ENCODE measurements around the gene BST2.

The BST2 gene

GRCh38 chr19:17405250-17406045 lies at the start of gene BST2:
Gene BST2 (minus strand): TSS chr19:17405630. CDS start chr19:17405575, 55 bp downstream.
- Mint-ChIP-seq H3K4me1 (peaks cover 50% of the 10 kb centered on the region), H3K27ac (peak within 1 kb of the TSS; percentile 98), H3K4me3 (peak within 1 kb of the TSS; percentile 99), H3K36me3 (peaks cover 60% of the 10 kb centered on the region), H3K9me3 (no peaks in the 10 kb centered on the region)
- ATAC-seq (peak; percentile 86), DNase-seq (ENCODE audit: low spot score in 2 of 2) (peak in 1 of 2 donors; percentile 83)

GRCh38 chr19:17454576-17455071 lies 49.2 kb upstream of the BST2 start:
- H3K36me3 Mint-ChIP-seq: peaks cover 6% of the 10 kb centered on the region
- no peak overlapping the region for H3K27ac Mint-ChIP-seq
- H3K9me3 Mint-ChIP-seq: no peaks in the 10 kb centered on the region
- no peak for ATAC-seq
- no peak overlapping the region for H3K4me3 Mint-ChIP-seq
- peaks cover 25% of the 10 kb centered on the region for H3K4me1 Mint-ChIP-seq
- DNase-seq (ENCODE audit: low spot score in 2 of 2): no peak

- no peak for ATAC-seq
- no peak for DNase-seq (ENCODE audit: low spot score in 2 of 2)
- H3K27ac Mint-ChIP-seq: no peak overlapping the region
- H3K9me3 Mint-ChIP-seq: no peaks in the 10 kb centered on the region
- peaks cover 6% of the 10 kb centered on the region for H3K36me3 Mint-ChIP-seq
- H3K4me3 Mint-ChIP-seq: no peak overlapping the region
- peaks cover 25% of the 10 kb centered on the region for H3K4me1 Mint-ChIP-seq
Observed at GRCh38 chr19:17451820-17452219, 46.4 kb upstream of the BST2 start.

DNA sequence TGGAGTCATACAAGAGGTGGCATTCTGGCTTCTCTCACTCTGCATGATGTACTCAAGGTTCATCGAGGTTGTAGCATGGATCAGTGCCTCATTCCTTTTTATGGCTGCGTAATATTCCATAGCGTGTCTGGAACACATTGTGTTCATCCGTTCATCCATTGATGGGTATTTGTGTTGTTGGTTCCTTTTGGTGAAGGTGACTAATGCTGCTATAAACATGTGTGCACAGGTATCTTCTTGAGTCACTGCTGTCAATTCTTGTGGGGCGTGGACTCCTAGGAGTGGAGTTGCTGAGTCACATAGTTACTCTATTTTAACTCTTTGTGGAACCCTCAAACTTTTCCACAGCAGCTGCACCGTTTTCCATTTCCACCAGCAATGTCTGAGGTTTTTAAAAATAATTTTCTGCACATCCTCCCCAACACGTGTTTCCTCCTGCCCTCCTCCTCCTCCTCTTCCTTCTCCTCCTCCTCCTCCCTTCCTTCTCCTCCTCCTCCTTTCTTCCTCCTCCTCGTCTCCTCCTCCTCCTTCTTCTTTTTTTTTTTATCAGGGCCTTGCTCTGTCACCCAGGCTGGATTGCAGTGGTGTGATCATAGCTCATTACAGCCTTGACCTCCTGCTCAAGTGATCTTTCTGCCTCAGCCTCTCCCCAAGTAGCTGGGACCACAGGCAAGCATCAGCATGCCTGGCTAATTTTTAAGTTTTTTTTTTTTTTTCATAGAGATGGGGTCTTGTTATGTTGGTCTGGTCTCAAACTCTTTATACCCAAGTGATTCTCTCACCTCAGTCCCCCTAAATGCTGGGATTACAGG lies 45.0 kb upstream of the BST2 start:
- Mint-ChIP-seq H3K36me3 (peaks cover 6% of the 10 kb centered on the region), H3K4me1 (peaks cover 25% of the 10 kb centered on the region), H3K27ac (no peak overlapping the region), H3K9me3 (no peaks in the 10 kb centered on the region), H3K4me3 (peak overlapping the region; percentile 39)
- DNase-seq (ENCODE audit: low spot score in 2 of 2) (peak in 1 of 2 donors; percentile 67), ATAC-seq (peak; percentile 92)

DNA sequence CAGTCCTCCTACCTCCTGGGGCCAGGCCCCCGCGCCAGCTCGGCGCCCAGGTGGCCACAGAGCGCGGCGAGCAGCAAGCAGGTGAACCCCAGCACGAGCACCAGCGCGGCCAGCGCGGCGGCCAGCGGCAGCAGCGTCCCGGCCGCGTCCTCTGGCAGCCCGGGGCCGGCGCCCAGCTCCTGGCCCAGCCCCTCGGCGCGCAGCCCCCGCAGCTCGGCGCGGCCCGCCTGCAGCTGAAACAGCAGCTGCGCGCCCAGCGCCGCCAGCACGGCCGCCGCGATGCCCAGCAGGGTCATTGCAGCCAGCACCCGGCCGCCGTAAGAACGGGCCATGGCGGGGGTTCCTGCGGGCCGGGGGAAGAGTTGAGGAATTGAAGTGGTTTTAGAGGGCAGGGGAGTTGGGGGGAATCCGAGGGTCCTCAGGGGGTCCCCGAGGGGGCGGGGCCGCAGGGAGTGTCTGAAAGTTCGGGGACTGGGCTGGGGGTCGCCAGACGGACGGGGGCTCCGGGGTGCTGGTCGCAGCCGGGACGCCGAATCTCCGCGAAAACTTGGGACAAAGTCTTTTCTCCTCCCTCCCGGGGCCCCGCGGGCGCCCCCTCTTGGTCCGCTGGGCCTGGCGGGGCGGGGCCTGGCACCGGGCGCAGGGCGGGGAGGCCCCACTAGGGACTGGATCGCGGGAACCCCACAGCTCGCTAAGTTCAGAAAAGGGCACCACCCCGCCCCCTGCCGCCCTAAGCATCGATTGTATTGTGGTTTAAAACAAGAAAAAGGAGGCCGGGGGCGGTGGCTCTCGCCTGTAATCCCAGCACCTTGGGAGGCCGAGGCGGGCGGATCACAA lies 42.9 kb upstream of the BST2 start, which contains the start of gene TMEM221:
TMEM221 (minus strand) TSS at position 538 of the 837 bp plus-strand sequence; CDS start at position 332, 206 bp downstream.
- no peaks in the 10 kb centered on the region for H3K9me3 Mint-ChIP-seq
- peak; percentile 79 for ATAC-seq
- H3K4me1 Mint-ChIP-seq: peaks cover 16% of the 10 kb centered on the region
- H3K36me3 Mint-ChIP-seq: peaks cover 6% of the 10 kb centered on the region
- no peak within 1 kb of the TSS for H3K27ac Mint-ChIP-seq
- peak; percentile 55 to 64 for DNase-seq (ENCODE audit: low spot score in 2 of 2)
- peak within 1 kb of the TSS; percentile 28 for H3K4me3 Mint-ChIP-seq

DNA sequence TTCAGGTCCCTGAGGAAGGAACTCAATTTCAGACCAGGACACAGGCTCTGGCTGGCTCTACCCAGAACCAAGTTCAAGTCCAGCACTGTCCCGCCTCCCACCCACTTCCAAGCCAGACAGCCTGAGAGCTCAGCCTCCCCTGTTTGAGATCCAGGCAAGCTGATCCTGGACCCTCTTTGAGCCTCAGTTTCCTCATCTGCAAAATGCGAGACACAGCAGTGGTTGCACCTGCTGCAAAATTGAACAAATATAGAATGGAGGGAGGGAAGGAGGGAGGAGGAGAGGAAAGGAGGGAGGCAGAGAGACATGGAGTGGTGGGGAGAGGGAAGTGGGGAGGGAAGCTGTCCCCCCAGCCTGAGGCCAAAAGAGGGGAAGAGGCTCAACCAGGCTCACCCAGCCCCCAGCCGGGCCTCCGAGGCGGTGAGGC lies 42.3 kb upstream of the BST2 start:
- H3K27ac Mint-ChIP-seq: no peak overlapping the region
- H3K36me3 Mint-ChIP-seq: peaks cover 6% of the 10 kb centered on the region
- H3K9me3 Mint-ChIP-seq: no peaks in the 10 kb centered on the region
- ATAC-seq (no peak), DNase-seq (ENCODE audit: low spot score in 2 of 2) (no peak)
- H3K4me3 Mint-ChIP-seq: peak overlapping the region; percentile 28
- H3K4me1 Mint-ChIP-seq: peaks cover 12% of the 10 kb centered on the region

DNA sequence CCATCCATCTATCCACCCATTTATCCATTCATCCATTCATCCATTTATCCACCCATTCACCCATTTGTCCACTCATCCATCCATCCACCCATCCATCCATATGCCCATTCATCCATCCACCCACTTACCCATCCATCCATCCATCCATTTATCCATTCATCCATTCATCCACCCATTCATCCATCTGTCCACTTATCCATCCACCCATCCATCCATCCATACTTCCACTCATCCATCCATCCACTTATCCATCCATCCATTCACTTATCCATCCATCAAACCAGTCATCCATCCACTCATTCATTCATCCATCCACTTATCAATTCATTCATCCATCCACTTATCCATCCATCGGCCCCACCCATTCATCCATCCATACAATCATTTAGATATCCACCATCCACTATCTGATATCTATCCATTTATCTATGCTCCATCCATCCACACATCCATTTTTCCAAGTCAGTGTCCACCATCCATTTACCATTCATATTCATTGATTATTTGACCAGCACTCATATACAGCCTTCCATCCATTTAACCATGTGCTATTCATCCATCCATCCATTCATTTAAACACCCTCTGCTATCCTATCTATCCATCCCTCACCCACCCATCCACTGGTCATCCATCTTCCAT lies 40.2 kb upstream of the BST2 start:
- H3K9me3 Mint-ChIP-seq: no peaks in the 10 kb centered on the region
- H3K27ac Mint-ChIP-seq: no peak overlapping the region
- no peak overlapping the region for H3K4me3 Mint-ChIP-seq
- H3K4me1 Mint-ChIP-seq: peaks cover 9% of the 10 kb centered on the region
- no peak for DNase-seq (ENCODE audit: low spot score in 2 of 2)
- H3K36me3 Mint-ChIP-seq: peaks cover 5% of the 10 kb centered on the region
- ATAC-seq: no peak

GRCh38 chr19:17441241-17442021 lies 36.0 kb upstream of the BST2 start:
- Mint-ChIP-seq H3K27ac (no peak overlapping the region), H3K9me3 (no peaks in the 10 kb centered on the region), H3K36me3 (no peaks in the 10 kb centered on the region), H3K4me3 (no peak overlapping the region), H3K4me1 (no peaks in the 10 kb centered on the region)
- DNase-seq (ENCODE audit: low spot score in 2 of 2): no peak
- peak; percentile 65 for ATAC-seq

- H3K4me3 Mint-ChIP-seq: no peak overlapping the region
- no peaks in the 10 kb centered on the region for H3K9me3 Mint-ChIP-seq
- no peaks in the 10 kb centered on the region for H3K4me1 Mint-ChIP-seq
- DNase-seq (ENCODE audit: low spot score in 2 of 2) (no peak), ATAC-seq (no peak)
- no peaks in the 10 kb centered on the region for H3K36me3 Mint-ChIP-seq
- H3K27ac Mint-ChIP-seq: no peak overlapping the region
Observed at GRCh38 chr19:17436874-17437267, 31.4 kb upstream of the BST2 start.

GRCh38 chr19:17436094-17436873 lies 30.9 kb upstream of the BST2 start:
- ATAC-seq: no peak
- no peak overlapping the region for H3K4me3 Mint-ChIP-seq
- no peak for DNase-seq (ENCODE audit: low spot score in 2 of 2)
- no peaks in the 10 kb centered on the region for H3K36me3 Mint-ChIP-seq
- H3K4me1 Mint-ChIP-seq: no peaks in the 10 kb centered on the region
- H3K27ac Mint-ChIP-seq: no peak overlapping the region
- H3K9me3 Mint-ChIP-seq: no peaks in the 10 kb centered on the region

DNA sequence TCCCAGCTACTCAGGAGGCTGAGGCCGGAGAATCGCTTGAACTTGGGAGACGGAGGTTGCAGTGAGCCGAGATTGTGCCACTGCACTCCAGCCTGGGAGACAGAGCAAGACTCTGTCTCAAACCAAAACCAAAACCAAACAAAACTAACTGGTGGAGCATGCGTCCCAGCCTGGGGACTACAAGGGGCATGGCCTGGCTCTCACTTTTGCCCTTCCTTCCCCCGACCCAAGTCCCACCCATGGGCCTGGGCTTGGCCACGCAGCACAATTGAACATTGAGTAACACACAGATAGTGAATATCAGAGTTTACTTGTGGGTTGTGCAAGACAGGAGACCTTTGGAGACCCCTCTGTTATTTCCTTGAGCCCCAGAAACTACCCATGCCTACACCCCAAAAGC lies 29.8 kb upstream of the BST2 start:
- Mint-ChIP-seq H3K4me1 (no peaks in the 10 kb centered on the region), H3K27ac (no peak overlapping the region), H3K9me3 (no peaks in the 10 kb centered on the region), H3K36me3 (no peaks in the 10 kb centered on the region), H3K4me3 (no peak overlapping the region)
- ATAC-seq (no peak), DNase-seq (ENCODE audit: low spot score in 2 of 2) (no peak)

DNA sequence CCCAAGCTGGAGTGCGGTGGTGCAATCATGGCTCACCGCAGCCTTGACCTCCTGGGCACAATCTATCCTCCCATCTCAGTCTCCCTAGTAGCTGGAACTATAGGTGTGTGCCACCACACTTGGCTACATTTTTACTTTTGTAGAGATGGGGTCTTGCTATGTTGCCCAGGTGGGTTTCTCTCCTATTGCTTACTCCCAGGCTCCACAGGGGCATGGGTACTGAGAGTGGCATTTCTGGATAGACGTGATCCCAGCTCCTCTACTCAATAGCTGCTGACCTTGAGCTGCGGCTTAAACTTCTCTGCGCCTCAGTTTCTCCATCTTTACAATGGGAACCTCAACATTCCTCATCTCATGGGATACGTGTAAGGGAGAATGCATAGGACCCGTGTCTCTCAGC lies 26.0 kb upstream of the BST2 start:
- no peak overlapping the region for H3K4me3 Mint-ChIP-seq
- no peak for DNase-seq (ENCODE audit: low spot score in 2 of 2)
- H3K9me3 Mint-ChIP-seq: no peaks in the 10 kb centered on the region
- no peaks in the 10 kb centered on the region for H3K36me3 Mint-ChIP-seq
- H3K27ac Mint-ChIP-seq: no peak overlapping the region
- no peaks in the 10 kb centered on the region for H3K4me1 Mint-ChIP-seq
- no peak for ATAC-seq

- H3K9me3 Mint-ChIP-seq: no peaks in the 10 kb centered on the region
- no peaks in the 10 kb centered on the region for H3K4me1 Mint-ChIP-seq
- ATAC-seq: no peak
- H3K4me3 Mint-ChIP-seq: no peak overlapping the region
- H3K36me3 Mint-ChIP-seq: no peaks in the 10 kb centered on the region
- no peak for DNase-seq (ENCODE audit: low spot score in 2 of 2)
- H3K27ac Mint-ChIP-seq: no peak overlapping the region
Observed at GRCh38 chr19:17429641-17430113, 24.2 kb upstream of the BST2 start.
